Measurements from ENCODE around the gene ADSS1. TPM values are rescaled to one million over a fixed set of nuclear protein-coding genes. Genes with fewer than 3 reads are reported as not detected.

Gene ADSS1
- total RNA-seq, 1 donor from 2014 or later, result 6.9 TPM

DNA sequence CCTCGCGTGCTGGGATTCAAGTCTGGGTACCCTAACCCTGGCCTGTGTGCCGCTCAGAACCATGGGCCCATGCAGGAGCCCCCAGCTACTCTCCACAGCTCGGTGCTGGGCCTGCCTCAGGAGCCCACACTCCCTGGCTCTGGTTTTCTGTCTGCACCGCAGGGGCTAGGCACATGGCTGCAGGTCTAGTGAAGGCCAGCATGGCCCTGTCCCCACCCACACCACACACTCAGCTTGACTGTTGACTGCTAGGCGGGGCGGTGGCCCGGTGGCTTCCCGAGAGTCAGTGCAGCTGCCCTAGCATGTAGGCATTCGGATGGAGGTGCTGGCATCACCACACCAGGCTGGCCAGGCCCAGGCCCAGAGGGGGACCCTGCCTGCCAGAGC is 26.7 kb upstream of the ADSS1 start:
- no peak for DNase-seq (ENCODE audit: extremely low spot score, unreplicated experiment)
- no peaks in the 10 kb centered on the region for H3K27me3 Mint-ChIP-seq
- peaks cover 10% of the 10 kb centered on the region for H3K4me1 Mint-ChIP-seq (ENCODE audit: unreplicated experiment)
- H3K36me3 Mint-ChIP-seq, result no peaks in the 10 kb centered on the region
- no peak overlapping the region for H3K27ac Mint-ChIP-seq
- TF ChIP-seq, protein P1, sequence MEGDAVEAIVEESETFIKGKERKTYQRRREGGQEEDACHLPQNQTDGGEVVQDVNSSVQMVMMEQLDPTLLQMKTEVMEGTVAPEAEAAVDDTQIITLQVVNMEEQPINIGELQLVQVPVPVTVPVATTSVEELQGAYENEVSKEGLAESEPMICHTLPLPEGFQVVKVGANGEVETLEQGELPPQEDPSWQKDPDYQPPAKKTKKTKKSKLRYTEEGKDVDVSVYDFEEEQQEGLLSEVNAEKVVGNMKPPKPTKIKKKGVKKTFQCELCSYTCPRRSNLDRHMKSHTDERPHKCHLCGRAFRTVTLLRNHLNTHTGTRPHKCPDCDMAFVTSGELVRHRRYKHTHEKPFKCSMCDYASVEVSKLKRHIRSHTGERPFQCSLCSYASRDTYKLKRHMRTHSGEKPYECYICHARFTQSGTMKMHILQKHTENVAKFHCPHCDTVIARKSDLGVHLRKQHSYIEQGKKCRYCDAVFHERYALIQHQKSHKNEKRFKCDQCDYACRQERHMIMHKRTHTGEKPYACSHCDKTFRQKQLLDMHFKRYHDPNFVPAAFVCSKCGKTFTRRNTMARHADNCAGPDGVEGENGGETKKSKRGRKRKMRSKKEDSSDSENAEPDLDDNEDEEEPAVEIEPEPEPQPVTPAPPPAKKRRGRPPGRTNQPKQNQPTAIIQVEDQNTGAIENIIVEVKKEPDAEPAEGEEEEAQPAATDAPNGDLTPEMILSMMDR (conservative IDR thresholded peaks at IDR 0.05), result no peak
- H3K9me3 Mint-ChIP-seq, result no peaks in the 10 kb centered on the region
- no peak overlapping the region for H3K4me3 Mint-ChIP-seq

DNA sequence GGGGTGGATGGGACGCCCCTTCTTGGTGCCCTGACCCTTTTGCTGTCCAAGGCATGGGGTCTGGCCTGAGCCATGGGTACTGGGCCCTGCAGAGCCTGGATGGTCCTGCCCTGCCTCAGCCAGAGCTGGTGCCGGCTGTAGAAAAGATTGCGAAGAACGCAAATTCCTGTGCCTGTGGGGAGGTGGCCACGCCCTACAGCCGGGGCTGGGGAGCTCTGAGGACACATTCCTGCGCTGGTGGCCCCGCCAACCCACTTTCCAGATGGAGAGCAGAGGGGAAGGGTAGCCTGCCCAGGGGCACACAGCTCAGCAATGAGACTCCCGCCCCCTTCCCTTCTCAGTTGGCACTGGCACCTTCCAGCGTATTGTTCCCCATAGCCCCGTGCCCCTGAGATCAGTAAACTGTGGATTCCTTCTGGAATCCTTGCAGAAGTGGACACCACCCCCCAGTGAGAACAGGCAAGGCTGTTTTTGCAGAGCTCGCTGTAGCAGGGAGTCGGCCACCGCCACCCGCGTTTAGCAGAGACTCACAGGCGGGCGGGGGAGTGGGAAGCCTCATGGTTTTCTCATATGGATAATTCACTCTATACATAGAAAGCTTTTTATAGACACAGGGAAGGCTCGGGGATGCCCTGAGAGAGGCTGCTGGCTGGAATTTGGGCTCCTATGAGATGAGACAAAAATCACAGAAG is 26.0 kb upstream of the ADSS1 start:
- Mint-ChIP-seq H3K27ac (peak overlapping the region; percentile 78), H3K4me3 (no peak overlapping the region), H3K27me3 (no peaks in the 10 kb centered on the region), H3K36me3 (no peaks in the 10 kb centered on the region), H3K4me1 (ENCODE audit: unreplicated experiment) (peaks cover 10% of the 10 kb centered on the region), H3K9me3 (no peaks in the 10 kb centered on the region)
- TF ChIP-seq, protein P1 (conservative IDR thresholded peaks at IDR 0.05), result no peak
- no peak for DNase-seq (ENCODE audit: extremely low spot score, unreplicated experiment)

DNA sequence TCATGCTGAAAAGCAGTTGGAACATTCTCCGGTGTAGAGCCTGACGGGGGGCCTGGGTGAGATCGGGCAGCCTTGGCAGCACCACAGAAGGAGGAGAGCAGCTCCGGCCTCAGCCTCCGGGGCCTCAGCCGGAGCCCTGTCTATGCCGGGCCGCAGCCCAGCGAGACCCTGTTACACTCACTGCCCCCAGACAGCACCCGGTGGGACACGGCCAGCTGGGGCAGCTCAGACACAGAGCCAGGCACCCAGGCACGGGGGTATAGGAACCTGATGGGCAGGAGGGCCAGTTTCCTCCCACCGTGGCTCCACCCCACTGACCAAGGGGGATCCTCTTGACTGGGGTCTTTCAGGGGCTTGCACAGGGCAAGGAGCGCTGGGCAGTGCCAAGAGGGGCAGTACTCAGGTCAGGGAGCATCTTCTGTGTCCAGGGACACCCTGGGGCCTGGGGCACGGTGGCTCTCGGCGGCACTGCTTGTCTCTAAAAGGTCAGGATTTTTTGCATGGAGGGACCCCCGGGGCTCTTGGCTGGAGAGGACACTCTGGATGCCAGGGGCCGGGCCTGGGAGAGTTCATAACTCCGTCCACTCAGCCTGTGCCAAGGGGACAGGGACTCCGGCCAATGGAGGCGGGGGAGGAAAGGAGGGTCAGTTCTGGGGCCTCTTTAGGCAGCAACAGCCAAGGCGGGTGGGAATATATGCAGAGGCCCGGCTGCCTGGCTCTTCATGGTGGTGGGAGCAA is 25.2 kb upstream of the ADSS1 start:
- no peaks in the 10 kb centered on the region for H3K9me3 Mint-ChIP-seq
- peaks cover 10% of the 10 kb centered on the region for H3K4me1 Mint-ChIP-seq (ENCODE audit: unreplicated experiment)
- no peak overlapping the region for H3K27ac Mint-ChIP-seq
- H3K4me3 Mint-ChIP-seq, result no peak overlapping the region
- no peaks in the 10 kb centered on the region for H3K36me3 Mint-ChIP-seq
- H3K27me3 Mint-ChIP-seq, result no peaks in the 10 kb centered on the region
- DNase-seq (ENCODE audit: extremely low spot score, unreplicated experiment), result no peak
- TF ChIP-seq, protein P1 (conservative IDR thresholded peaks at IDR 0.05), result no peak

DNA sequence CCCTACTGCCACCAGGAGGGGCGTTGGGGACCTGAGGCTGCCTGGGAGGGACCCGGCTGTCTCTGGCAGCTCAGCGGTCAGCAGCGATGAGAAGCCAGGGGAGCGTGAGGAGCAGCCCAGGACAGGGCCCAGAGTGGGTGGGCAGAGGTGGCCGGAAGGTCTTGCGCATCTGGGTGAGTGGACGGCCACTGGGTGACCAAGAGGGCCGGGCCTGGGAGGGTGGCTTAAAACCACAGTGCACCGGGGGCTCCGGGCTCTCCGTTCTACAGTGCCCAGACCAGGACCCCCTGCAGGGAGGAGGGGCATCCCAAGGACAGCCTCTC is 24.6 kb upstream of the ADSS1 start:
- Mint-ChIP-seq H3K27me3 (no peaks in the 10 kb centered on the region), H3K36me3 (peaks cover 4% of the 10 kb centered on the region), H3K4me3 (no peak overlapping the region), H3K4me1 (ENCODE audit: unreplicated experiment) (peaks cover 10% of the 10 kb centered on the region), H3K9me3 (no peaks in the 10 kb centered on the region), H3K27ac (no peak overlapping the region)
- no peak for DNase-seq (ENCODE audit: extremely low spot score, unreplicated experiment)
- TF ChIP-seq, protein P1 (conservative IDR thresholded peaks at IDR 0.05), result no peak

DNA sequence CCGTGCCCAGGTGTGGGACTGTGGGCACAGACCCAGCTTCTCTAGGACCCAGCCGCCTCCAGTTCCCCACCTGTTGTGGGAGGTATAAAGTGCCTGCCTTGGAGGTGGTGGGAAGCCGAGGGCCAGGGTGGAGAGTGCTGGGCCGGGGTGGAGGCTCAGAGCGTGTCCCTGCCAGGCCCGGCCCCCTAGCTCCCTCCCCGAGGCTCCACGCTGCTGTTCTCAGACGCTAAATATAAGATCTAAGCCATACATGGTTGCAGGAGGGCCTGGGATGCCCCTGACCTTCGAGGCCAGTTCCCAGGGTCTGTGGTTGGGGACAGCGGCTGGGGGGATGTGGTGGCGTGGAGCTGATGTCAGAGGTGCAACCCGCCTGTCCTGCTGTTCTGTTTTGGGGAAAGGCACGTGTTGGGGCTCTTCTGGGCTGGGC is 23.8 kb upstream of the ADSS1 start:
- TF ChIP-seq, protein P1 (conservative IDR thresholded peaks at IDR 0.05), result no peak
- H3K27ac Mint-ChIP-seq, result no peak overlapping the region
- DNase-seq (ENCODE audit: extremely low spot score, unreplicated experiment), result no peak
- no peak overlapping the region for H3K4me3 Mint-ChIP-seq
- H3K9me3 Mint-ChIP-seq, result no peaks in the 10 kb centered on the region
- H3K36me3 Mint-ChIP-seq, result peaks cover 4% of the 10 kb centered on the region
- no peaks in the 10 kb centered on the region for H3K27me3 Mint-ChIP-seq
- H3K4me1 Mint-ChIP-seq (ENCODE audit: unreplicated experiment), result peaks cover 10% of the 10 kb centered on the region

Data from type B pancreatic cell (in vitro differentiated cells).